GM19463 (cell line): Measurements from ENCODE around the gene VRK3.
A peak's percentile ranks its signal among the peaks of the same experiment; 100 is the strongest.
"Not testable (repeated sequence)": the region's sequence is repeated elsewhere in the genome, so short reads cannot be mapped to it uniquely, and the experiment has no call there.

Experiments
- ATAC-seq: cut with Tn5 transposase; IDR thresholded peaks from one replicate; pipeline ENCODE4 v1.9.1; 2021; ENCODE audit warnings: mild to moderate bottlenecking, moderate library complexity; ENCODE audit not compliant: unreplicated experiment

VRK3 gene

GRCh38 chr19:50025022-50025793 lies at the start of gene VRK3:
Gene VRK3 (minus strand): TSS chr19:50025372. CDS start chr19:50016162, 9,210 bp downstream.
- peak; percentile 78 for ATAC-seq

- not testable (repeated sequence) for ATAC-seq
These were observed 43.2 kb upstream of the VRK3 start for GRCh38 chr19:50068382-50068781.

- ATAC-seq, result no peak
These were observed 42.4 kb upstream of the VRK3 start for GRCh38 chr19:50067575-50067974.

GRCh38 chr19:50065938-50066337 lies 40.8 kb upstream of the VRK3 start:
- ATAC-seq, result no peak

GRCh38 chr19:50061650-50062049 lies 36.5 kb upstream of the VRK3 start:
- ATAC-seq, result no peak

- no peak for ATAC-seq
These were observed 34.9 kb upstream of the VRK3 start for GRCh38 chr19:50060107-50060506.

GRCh38 chr19:50059045-50059444 lies 33.9 kb upstream of the VRK3 start:
- ATAC-seq, result no peak

GRCh38 chr19:50058425-50058824 lies 33.3 kb upstream of the VRK3 start:
- no peak for ATAC-seq

- ATAC-seq, result no peak
These were observed 27.9 kb upstream of the VRK3 start for GRCh38 chr19:50053119-50053518.

GRCh38 chr19:50051964-50052363 lies 26.8 kb upstream of the VRK3 start:
- ATAC-seq, result no peak

GRCh38 chr19:50051228-50051895 lies 26.2 kb upstream of the VRK3 start:
- ATAC-seq, result not testable (repeated sequence)

GRCh38 chr19:50050406-50051227 lies 25.4 kb upstream of the VRK3 start:
- no peak for ATAC-seq

- no peak for ATAC-seq
These were observed 22.5 kb upstream of the VRK3 start for GRCh38 chr19:50047671-50048070.

GRCh38 chr19:50046649-50047503 lies 21.7 kb upstream of the VRK3 start:
- no peak for ATAC-seq

GRCh38 chr19:50044922-50045321 lies 19.8 kb upstream of the VRK3 start:
- ATAC-seq, result no peak

GRCh38 chr19:50043967-50044366 lies 18.8 kb upstream of the VRK3 start:
- ATAC-seq, result no peak

- no peak for ATAC-seq
These were observed 17.3 kb upstream of the VRK3 start for GRCh38 chr19:50042363-50043024.

GRCh38 chr19:50040967-50041366 lies 15.8 kb upstream of the VRK3 start:
- ATAC-seq, result no peak

- no peak for ATAC-seq
These were observed 14.8 kb upstream of the VRK3 start for GRCh38 chr19:50039968-50040367.

GRCh38 chr19:50036908-50037307 lies 11.7 kb upstream of the VRK3 start:
- no peak for ATAC-seq
